IMR-90 (cell line): Measurements from ENCODE around the gene NOP16. TPM values are rescaled to one million over a fixed set of nuclear protein-coding genes. Genes with fewer than 3 reads are reported as not detected.

ENCODE experiments used
- ATAC-seq: fragments of 200-7000 bp; cut with Tn5 transposase; 2 replicates; pipeline ENCODE4 v1.9.1; 2020; ENCODE audit warnings: low read depth, mild to moderate bottlenecking, moderate library complexity
- BruUV-seq: library from RNA; stranded (reverse); fragments of 400-500 nt; replicated peaks from 2 replicates; lab custom pipeline; 2021; lab: Mats Ljungman, UMichigan
- CTCF ChIA-PET: fragments of 300-600 bp; formaldehyde crosslinking; extraction: SDS; loops from one replicate; lab custom pipeline; 2021; ENCODE audit warnings: antibody characterized with exemption; lab: Yijun Ruan, JAX
- POLR2A ChIA-PET: fragments of 300-600 bp; sonication (Branson Sonifier 250); formaldehyde crosslinking; loops from one replicate; lab custom pipeline; 2022; ENCODE audit warnings: antibody characterized with exemption; ENCODE audit not compliant: unreplicated experiment; lab: Charles Lee
- DNase-seq: peaks from one replicate; pipeline ENCODE4 v3.0.0; 2013
- H2AFZ ChIP-seq: replicated peaks from 2 replicates; pipeline ENCODE3; 2013; ENCODE audit warnings: low read length, mild to moderate bottlenecking; ENCODE audit not compliant: poor library complexity
- H2AK5ac ChIP-seq: 2 replicates; pipeline ENCODE4 v1.6.1; 2013; ENCODE audit warnings: low read depth, low read length, inconsistent platforms
- H2AK9ac ChIP-seq: replicated peaks from 2 replicates; pipeline ENCODE3; 2013; ENCODE audit warnings: mild to moderate bottlenecking, low read depth, low read length, moderate library complexity; ENCODE audit not compliant: poor library complexity
- H2BK120ac ChIP-seq: 2 replicates; pipeline ENCODE4 v1.6.1; 2013; ENCODE audit warnings: low read depth, low read length, inconsistent platforms
- H2BK15ac ChIP-seq: 3 replicates; pipeline ENCODE4 v1.6.1; 2013; ENCODE audit warnings: low read depth, low read length, inconsistent platforms
- H2BK20ac ChIP-seq: 2 replicates; pipeline ENCODE4 v1.6.1; 2013; ENCODE audit warnings: low read depth, mild to moderate bottlenecking, inconsistent platforms, low read length, moderate library complexity
- H2BK5ac ChIP-seq: 2 replicates; pipeline ENCODE4 v1.6.1; 2013; ENCODE audit warnings: mild to moderate bottlenecking, low read depth, low read length, inconsistent platforms; ENCODE audit not compliant: poor library complexity, severe bottlenecking
- H3K14ac ChIP-seq: replicated peaks from 2 replicates; pipeline ENCODE4 v1.6.1; 2013; ENCODE audit warnings: low read depth, low read length, inconsistent platforms
- H3K18ac ChIP-seq: 2 replicates; pipeline ENCODE4 v1.6.1; 2013; ENCODE audit warnings: low read depth, low read length, control low read depth
- H3K23ac ChIP-seq: 2 replicates; pipeline ENCODE4 v1.6.1; 2013; ENCODE audit warnings: low read depth, low read length, inconsistent platforms
- H3K27ac ChIP-seq: 2 replicates; pipeline ENCODE4 v1.5.1; 2013; ENCODE audit warnings: mild to moderate bottlenecking, control low read depth, low read length; ENCODE audit not compliant: insufficient read depth
- H3K27me3 ChIP-seq: 2 replicates; pipeline ENCODE4 v1.6.1; 2013; ENCODE audit warnings: low read length; ENCODE audit not compliant: control insufficient read depth, insufficient read depth
- H3K36me3 ChIP-seq: 2 replicates; pipeline ENCODE4 v1.6.1; 2013; ENCODE audit warnings: low read length, mixed read lengths; ENCODE audit not compliant: control insufficient read depth, insufficient read depth
- H3K4ac ChIP-seq: 2 replicates; pipeline ENCODE4 v1.6.1; 2013; ENCODE audit warnings: low read depth, low read length, inconsistent platforms
- H3K4me1 ChIP-seq: 2 replicates; pipeline ENCODE4 v1.6.1; 2013; ENCODE audit warnings: low read length, mixed read lengths; ENCODE audit not compliant: control insufficient read depth, insufficient read depth
- H3K4me2 ChIP-seq: 2 replicates; pipeline ENCODE4 v1.6.1; 2013; ENCODE audit warnings: low read depth, mild to moderate bottlenecking, control low read depth, low read length, moderate library complexity
- H3K4me3 ChIP-seq: 2 replicates; pipeline ENCODE4 v1.5.1; 2013; ENCODE audit warnings: low read depth, mild to moderate bottlenecking, control low read depth, low read length, moderate library complexity; ENCODE audit not compliant: insufficient read depth
- H3K56ac ChIP-seq: 2 replicates; pipeline ENCODE4 v1.6.1; 2013; ENCODE audit warnings: low read length, inconsistent platforms; ENCODE audit not compliant: insufficient read depth; ENCODE audit errors: extremely low read depth
- H3K79me1 ChIP-seq, 2 experiments: 2 replicates each; pipeline ENCODE4 v1.6.1; 2013; ENCODE audit warnings: low read length in 2 of 2, inconsistent platforms in 1 of 2, low read depth in 1 of 2
- H3K9ac ChIP-seq: 2 replicates; pipeline ENCODE4 v1.6.1; 2013; ENCODE audit warnings: low read depth, low read length, control low read depth
- H3K9me1 ChIP-seq: 2 replicates; pipeline ENCODE4 v1.6.1; 2013; ENCODE audit warnings: low read length, inconsistent platforms; ENCODE audit not compliant: insufficient read depth
- H3K9me3 ChIP-seq: 2 replicates; pipeline ENCODE4 v1.6.1; 2013; ENCODE audit warnings: low read length; ENCODE audit not compliant: control insufficient read depth, insufficient read depth
- H4K20me1 ChIP-seq: 2 replicates; pipeline ENCODE4 v1.6.1; 2013; ENCODE audit warnings: low read length, inconsistent platforms; ENCODE audit not compliant: insufficient read depth
- H4K5ac ChIP-seq: 2 replicates; pipeline ENCODE4 v1.6.1; 2013; ENCODE audit warnings: mild to moderate bottlenecking, low read depth, low read length, control low read depth
- H4K8ac ChIP-seq, 2 experiments: 2 replicates each; pipeline ENCODE4 v1.6.1; 2013; ENCODE audit warnings: low read depth in 2 of 2, low read length in 2 of 2, control low read depth in 1 of 2, inconsistent platforms in 1 of 2
- H4K91ac ChIP-seq: 2 replicates; pipeline ENCODE4 v1.6.1; 2013; ENCODE audit warnings: low read depth, low read length, inconsistent platforms; ENCODE audit not compliant: insufficient read depth
- CEBPB ChIP-seq: IDR thresholded peaks from 2 replicates; pipeline ENCODE4 v1.6.1; 2012; ENCODE audit warnings: low read depth, low read length, improper control_type of control experiment
- CHD1 ChIP-seq: IDR thresholded peaks from 2 replicates; pipeline ENCODE4 v1.6.1; 2012; ENCODE audit warnings: low read depth, low read length, improper control_type of control experiment
- FOS ChIP-seq: fragments of 150-350 bp; IDR thresholded peaks from 2 replicates; pipeline ENCODE4 v1.6.1; 2016; ENCODE audit warnings: low read depth, low read length
- MAZ ChIP-seq: IDR thresholded peaks from 2 replicates; pipeline ENCODE4 v1.6.1; 2012; ENCODE audit warnings: low read depth, mild to moderate bottlenecking, low read length, improper control_type of control experiment, moderate library complexity, borderline replicate concordance
- MXI1 ChIP-seq: IDR thresholded peaks from 2 replicates; pipeline ENCODE4 v1.6.1; 2012; ENCODE audit warnings: low read depth, mild to moderate bottlenecking, low read length, moderate library complexity, borderline replicate concordance
- NFE2L2 ChIP-seq: fragments of 150-350 bp; IDR thresholded peaks from 2 replicates; pipeline ENCODE4 v1.6.1; 2016; ENCODE audit warnings: low read depth, mild to moderate bottlenecking, low read length
- POLR2A ChIP-seq: IDR thresholded peaks from 2 replicates; pipeline ENCODE4 v1.6.1; 2012; ENCODE audit warnings: mild to moderate bottlenecking, low read depth, low read length
- RAD21 ChIP-seq: IDR thresholded peaks from 2 replicates; pipeline ENCODE4 v1.6.1; 2012; ENCODE audit warnings: low read length, improper control_type of control experiment
- RCOR1 ChIP-seq: IDR thresholded peaks from 2 replicates; pipeline ENCODE4 v1.6.1; 2012; ENCODE audit warnings: mild to moderate bottlenecking, low read length, improper control_type of control experiment; ENCODE audit not compliant: insufficient replicate concordance
- RFX5 ChIP-seq: IDR thresholded peaks from 2 replicates; pipeline ENCODE4 v1.8.0; 2012; ENCODE audit warnings: low read depth, mild to moderate bottlenecking, low read length, moderate library complexity
- WGBS, 2 experiments: methylation state at CpG; one replicate each; pipeline versions ENCODE4 v1.1.5 to v1.1.7; 2013; ENCODE audit warnings: missing lambda C conversion rate in 2 of 2; ENCODE audit not compliant: insufficient read length in 1 of 2; ENCODE audit errors: extremely low coverage in 2 of 2; 5-methylcytosine and 5-hydroxymethylcytosine counted together
- dilution Hi-C: fragments of 300-500 bp; cut with HindIII; formaldehyde crosslinking; loops from one replicate; pipeline ENCODE4 v1.14.3; 2018; ENCODE audit warnings: low sequenced_read_pairs; ENCODE audit not compliant: unreplicated experiment
- in situ Hi-C: fragments of 300-500 bp; cut with MboI; formaldehyde crosslinking; loops from 3 replicates; pipeline ENCODE4 v1.14.3; 2019; ENCODE audit warnings: low sequenced_read_pairs, inconsistent platforms, mixed read lengths
- intact Hi-C: fragments of 100-400 bp; cut with micrococcal nuclease; formaldehyde crosslinking; loops from 2 replicates; pipeline ENCODE4 v1.10.0; 2022
- polyA plus RNA-seq, 3 experiments: library from polyadenylated mRNA; depleted of rRNA; stranded (reverse); fragments of >200 nt; gene quantifications; 2 replicates each; pipeline ENCODE4 v1.2.3, GENCODE V29; 2012; ENCODE audit warnings: low replicate concordance in 1 of 3
- total RNA-seq: library from RNA; depleted of rRNA; stranded (reverse); fragments of >200 nt; gene quantifications from 2 replicates; pipeline ENCODE4 v1.2.3, GENCODE V29; 2012
- TF ChIP-seq, protein P1 (sequence below): fragments of 150-350 bp; IDR thresholded peaks from 2 replicates; pipeline ENCODE4 v1.6.1; 2016; ENCODE audit warnings: low read depth, mild to moderate bottlenecking, low read length, moderate library complexity, borderline replicate concordance
- TF ChIP-seq, protein P2 (sequence below): conservative IDR thresholded peaks from 2 replicates; pipeline ENCODE4 v1.5.1; 2012; ENCODE audit warnings: mild to moderate bottlenecking, low read depth, low read length, improper control_type of control experiment
- TF ChIP-seq, protein P3 (sequence below): fragments of 150-350 bp; IDR thresholded peaks from 2 replicates; pipeline ENCODE4 v1.6.1; 2017; ENCODE audit warnings: mild to moderate bottlenecking, antibody characterized with exemption, low read length, low read depth

NOP16 gene
- total and polyA plus RNA-seq, 2 of the 4 experiments (the other 2 are of a cell fraction), result 28.0 to 60.4 TPM

DNA sequence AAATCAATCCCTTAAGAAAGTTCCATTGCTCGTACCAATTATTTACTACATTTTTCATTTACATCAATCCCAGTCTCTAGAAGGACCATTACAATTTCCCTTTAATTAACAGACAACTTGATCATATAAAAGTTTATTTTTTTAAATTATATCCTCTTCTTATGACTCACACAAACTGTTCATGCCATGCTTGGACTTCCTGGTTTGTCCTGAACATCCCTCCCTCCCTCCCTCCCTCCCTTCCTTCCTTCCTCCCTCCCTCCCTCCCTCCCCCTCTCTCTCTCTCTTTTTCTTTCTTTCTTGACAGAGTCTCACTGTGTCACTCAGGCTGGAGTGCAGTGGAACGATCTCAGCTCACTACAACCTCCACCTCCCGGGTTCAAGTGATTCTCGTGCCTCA, 39.6 kb upstream of the NOP16 start:
- Histone ChIP-seq H4K20me1 (no peaks in the 10 kb centered on the region), H3K36me3 (no peaks in the 10 kb centered on the region), H3K4me2 (no peak overlapping the region), H2AK9ac (no peak overlapping the region), H3K9ac (no peak overlapping the region), H2BK120ac (peak overlapping the region; percentile 37; the same call in 1 of the 2 replicates), H3K9me3 (0 out of 2 replicates have a peak, but pooled peaks cover 2% of the 10 kb centered on the region), H2BK20ac (no peak overlapping the region), H3K56ac (no peak overlapping the region), H2BK15ac (no peak overlapping the region), H3K79me1 (no peaks in the 10 kb centered on the region), H3K27ac (0 out of 2 replicates have a peak overlapping the region, but pooled peaks have one; percentile 35), H3K9me1 (no peaks in the 10 kb centered on the region), H2AFZ (peak overlapping the region; percentile 79), H4K91ac (no peak overlapping the region), H2BK5ac (no peak overlapping the region), H4K5ac (peak overlapping the region; percentile 81; the same call in 1 of the 2 replicates), H3K4me1 (no peaks in the 10 kb centered on the region), H3K27me3 (peaks cover 5% of the 10 kb centered on the region), H2AK5ac (peak overlapping the region; percentile 50; the same call in 1 of the 2 replicates), H3K4me3 (no peak overlapping the region), H3K23ac (no peak overlapping the region), H3K4ac (peak overlapping the region; percentile 66; the same call in 1 of the 2 replicates), H3K14ac (no peak overlapping the region), H4K8ac (peak overlapping the region in 1 of 2 experiments; percentile 95; a peak in 2 of 4 replicates), H3K18ac (no peak overlapping the region)
- no TSS peak for BruUV-seq
- dilution Hi-C loops (no loop called here), intact Hi-C loops (no loop called here), in situ Hi-C loops (no loop called here)
- ATAC-seq, result peak; percentile 57
- WGBS, 2 experiments, result 100% methylated on average over 1 of the region's 4 CpGs; no CpG with 5 or more reads in 1 of the 2 experiments
- ChIA-PET CTCF (interaction anchor here (2.0 kb wide), 1 partner anchor 11 kb away, joined by 5 read pairs; the partner anchor contains the start of gene CLTB), POLR2A (no interaction called here)
- TF ChIP-seq MAZ, result no peak
- TF ChIP-seq, protein P1, sequence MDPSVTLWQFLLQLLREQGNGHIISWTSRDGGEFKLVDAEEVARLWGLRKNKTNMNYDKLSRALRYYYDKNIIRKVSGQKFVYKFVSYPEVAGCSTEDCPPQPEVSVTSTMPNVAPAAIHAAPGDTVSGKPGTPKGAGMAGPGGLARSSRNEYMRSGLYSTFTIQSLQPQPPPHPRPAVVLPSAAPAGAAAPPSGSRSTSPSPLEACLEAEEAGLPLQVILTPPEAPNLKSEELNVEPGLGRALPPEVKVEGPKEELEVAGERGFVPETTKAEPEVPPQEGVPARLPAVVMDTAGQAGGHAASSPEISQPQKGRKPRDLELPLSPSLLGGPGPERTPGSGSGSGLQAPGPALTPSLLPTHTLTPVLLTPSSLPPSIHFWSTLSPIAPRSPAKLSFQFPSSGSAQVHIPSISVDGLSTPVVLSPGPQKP, result no peak
- TF ChIP-seq RCOR1, result no peak
- TF ChIP-seq POLR2A, result no peak
- no peak for TF ChIP-seq CHD1
- TF ChIP-seq FOS, result no peak
- no peak for TF ChIP-seq RFX5
- TF ChIP-seq, protein P2, sequence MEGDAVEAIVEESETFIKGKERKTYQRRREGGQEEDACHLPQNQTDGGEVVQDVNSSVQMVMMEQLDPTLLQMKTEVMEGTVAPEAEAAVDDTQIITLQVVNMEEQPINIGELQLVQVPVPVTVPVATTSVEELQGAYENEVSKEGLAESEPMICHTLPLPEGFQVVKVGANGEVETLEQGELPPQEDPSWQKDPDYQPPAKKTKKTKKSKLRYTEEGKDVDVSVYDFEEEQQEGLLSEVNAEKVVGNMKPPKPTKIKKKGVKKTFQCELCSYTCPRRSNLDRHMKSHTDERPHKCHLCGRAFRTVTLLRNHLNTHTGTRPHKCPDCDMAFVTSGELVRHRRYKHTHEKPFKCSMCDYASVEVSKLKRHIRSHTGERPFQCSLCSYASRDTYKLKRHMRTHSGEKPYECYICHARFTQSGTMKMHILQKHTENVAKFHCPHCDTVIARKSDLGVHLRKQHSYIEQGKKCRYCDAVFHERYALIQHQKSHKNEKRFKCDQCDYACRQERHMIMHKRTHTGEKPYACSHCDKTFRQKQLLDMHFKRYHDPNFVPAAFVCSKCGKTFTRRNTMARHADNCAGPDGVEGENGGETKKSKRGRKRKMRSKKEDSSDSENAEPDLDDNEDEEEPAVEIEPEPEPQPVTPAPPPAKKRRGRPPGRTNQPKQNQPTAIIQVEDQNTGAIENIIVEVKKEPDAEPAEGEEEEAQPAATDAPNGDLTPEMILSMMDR, result no peak
- TF ChIP-seq, protein P3, sequence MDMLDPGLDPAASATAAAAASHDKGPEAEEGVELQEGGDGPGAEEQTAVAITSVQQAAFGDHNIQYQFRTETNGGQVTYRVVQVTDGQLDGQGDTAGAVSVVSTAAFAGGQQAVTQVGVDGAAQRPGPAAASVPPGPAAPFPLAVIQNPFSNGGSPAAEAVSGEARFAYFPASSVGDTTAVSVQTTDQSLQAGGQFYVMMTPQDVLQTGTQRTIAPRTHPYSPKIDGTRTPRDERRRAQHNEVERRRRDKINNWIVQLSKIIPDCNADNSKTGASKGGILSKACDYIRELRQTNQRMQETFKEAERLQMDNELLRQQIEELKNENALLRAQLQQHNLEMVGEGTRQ, result no peak
- TF ChIP-seq NFE2L2, result no peak
- no peak for TF ChIP-seq MXI1
- TF ChIP-seq CEBPB, result no peak
- no peak for TF ChIP-seq RAD21
- DNase-seq, result peak; percentile 55
